HepG2 (cell line): ENCODE measurements around the gene UBE2M.

ENCODE experiments used
- FOXJ3 ChIP-seq: sonication (generic); formaldehyde crosslinking; IDR thresholded peaks from 2 replicates; pipeline ENCODE4 v1.4.0; 2020; ENCODE audit warnings: missing genetic modification reagents, mild to moderate bottlenecking, borderline replicate concordance
- ZNF572 ChIP-seq: sonication (generic); formaldehyde crosslinking; IDR thresholded peaks from 2 replicates; pipeline ENCODE4 v1.5.1; 2020; ENCODE audit warnings: mild to moderate bottlenecking, missing genetic modification reagents
- TF ChIP-seq, protein P1 (sequence below): sonication (generic); formaldehyde crosslinking; IDR thresholded peaks from 2 replicates; pipeline ENCODE4 v1.5.0; 2020; ENCODE audit warnings: mild to moderate bottlenecking, missing genetic modification reagents, moderate library complexity
- TF ChIP-seq, protein P2 (sequence below): sonication (generic); formaldehyde crosslinking; conservative IDR thresholded peaks from 2 replicates; pipeline ENCODE4 v1.4.0; 2020; ENCODE audit warnings: missing genetic modification reagents
- TF ChIP-seq, protein P3 (sequence below): IDR thresholded peaks from 2 replicates; pipeline ENCODE4 v1.6.1; 2016; ENCODE audit warnings: low read depth, missing genetic modification reagents, missing compliant biosample characterization

DNA sequence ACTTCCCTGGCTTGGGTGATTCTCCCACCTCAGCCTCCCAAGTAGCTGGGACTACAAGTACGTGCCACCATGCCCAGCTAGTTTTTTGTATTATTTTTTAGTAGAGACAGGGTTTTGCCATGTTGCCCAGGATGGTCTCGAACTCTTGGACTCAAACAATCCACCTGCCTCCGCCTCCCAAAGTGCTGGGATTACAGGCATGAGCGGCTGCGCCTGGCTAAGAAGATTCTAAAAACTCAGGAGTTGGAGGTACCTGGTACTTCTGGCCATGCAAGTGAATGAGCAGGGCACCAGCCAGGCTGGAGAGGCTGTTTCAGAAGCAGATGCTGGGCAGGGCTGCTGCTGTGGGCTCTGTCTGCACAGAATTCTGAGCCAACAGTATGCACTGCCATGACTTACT, 8.6 kb upstream of the UBE2M start:
- TF ChIP-seq, protein P1, sequence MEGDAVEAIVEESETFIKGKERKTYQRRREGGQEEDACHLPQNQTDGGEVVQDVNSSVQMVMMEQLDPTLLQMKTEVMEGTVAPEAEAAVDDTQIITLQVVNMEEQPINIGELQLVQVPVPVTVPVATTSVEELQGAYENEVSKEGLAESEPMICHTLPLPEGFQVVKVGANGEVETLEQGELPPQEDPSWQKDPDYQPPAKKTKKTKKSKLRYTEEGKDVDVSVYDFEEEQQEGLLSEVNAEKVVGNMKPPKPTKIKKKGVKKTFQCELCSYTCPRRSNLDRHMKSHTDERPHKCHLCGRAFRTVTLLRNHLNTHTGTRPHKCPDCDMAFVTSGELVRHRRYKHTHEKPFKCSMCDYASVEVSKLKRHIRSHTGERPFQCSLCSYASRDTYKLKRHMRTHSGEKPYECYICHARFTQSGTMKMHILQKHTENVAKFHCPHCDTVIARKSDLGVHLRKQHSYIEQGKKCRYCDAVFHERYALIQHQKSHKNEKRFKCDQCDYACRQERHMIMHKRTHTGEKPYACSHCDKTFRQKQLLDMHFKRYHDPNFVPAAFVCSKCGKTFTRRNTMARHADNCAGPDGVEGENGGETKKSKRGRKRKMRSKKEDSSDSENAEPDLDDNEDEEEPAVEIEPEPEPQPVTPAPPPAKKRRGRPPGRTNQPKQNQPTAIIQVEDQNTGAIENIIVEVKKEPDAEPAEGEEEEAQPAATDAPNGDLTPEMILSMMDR = no peak
- no peak for TF ChIP-seq ZNF572 (CRISPR knock-in tag)
- TF ChIP-seq FOXJ3 (CRISPR knock-in tag) = no peak
- TF ChIP-seq, protein P2, sequence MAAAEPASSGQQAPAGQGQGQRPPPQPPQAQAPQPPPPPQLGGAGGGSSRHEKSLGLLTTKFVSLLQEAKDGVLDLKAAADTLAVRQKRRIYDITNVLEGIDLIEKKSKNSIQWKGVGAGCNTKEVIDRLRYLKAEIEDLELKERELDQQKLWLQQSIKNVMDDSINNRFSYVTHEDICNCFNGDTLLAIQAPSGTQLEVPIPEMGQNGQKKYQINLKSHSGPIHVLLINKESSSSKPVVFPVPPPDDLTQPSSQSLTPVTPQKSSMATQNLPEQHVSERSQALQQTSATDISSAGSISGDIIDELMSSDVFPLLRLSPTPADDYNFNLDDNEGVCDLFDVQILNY (CRISPR knock-in tag) = no peak
- TF ChIP-seq, protein P3, sequence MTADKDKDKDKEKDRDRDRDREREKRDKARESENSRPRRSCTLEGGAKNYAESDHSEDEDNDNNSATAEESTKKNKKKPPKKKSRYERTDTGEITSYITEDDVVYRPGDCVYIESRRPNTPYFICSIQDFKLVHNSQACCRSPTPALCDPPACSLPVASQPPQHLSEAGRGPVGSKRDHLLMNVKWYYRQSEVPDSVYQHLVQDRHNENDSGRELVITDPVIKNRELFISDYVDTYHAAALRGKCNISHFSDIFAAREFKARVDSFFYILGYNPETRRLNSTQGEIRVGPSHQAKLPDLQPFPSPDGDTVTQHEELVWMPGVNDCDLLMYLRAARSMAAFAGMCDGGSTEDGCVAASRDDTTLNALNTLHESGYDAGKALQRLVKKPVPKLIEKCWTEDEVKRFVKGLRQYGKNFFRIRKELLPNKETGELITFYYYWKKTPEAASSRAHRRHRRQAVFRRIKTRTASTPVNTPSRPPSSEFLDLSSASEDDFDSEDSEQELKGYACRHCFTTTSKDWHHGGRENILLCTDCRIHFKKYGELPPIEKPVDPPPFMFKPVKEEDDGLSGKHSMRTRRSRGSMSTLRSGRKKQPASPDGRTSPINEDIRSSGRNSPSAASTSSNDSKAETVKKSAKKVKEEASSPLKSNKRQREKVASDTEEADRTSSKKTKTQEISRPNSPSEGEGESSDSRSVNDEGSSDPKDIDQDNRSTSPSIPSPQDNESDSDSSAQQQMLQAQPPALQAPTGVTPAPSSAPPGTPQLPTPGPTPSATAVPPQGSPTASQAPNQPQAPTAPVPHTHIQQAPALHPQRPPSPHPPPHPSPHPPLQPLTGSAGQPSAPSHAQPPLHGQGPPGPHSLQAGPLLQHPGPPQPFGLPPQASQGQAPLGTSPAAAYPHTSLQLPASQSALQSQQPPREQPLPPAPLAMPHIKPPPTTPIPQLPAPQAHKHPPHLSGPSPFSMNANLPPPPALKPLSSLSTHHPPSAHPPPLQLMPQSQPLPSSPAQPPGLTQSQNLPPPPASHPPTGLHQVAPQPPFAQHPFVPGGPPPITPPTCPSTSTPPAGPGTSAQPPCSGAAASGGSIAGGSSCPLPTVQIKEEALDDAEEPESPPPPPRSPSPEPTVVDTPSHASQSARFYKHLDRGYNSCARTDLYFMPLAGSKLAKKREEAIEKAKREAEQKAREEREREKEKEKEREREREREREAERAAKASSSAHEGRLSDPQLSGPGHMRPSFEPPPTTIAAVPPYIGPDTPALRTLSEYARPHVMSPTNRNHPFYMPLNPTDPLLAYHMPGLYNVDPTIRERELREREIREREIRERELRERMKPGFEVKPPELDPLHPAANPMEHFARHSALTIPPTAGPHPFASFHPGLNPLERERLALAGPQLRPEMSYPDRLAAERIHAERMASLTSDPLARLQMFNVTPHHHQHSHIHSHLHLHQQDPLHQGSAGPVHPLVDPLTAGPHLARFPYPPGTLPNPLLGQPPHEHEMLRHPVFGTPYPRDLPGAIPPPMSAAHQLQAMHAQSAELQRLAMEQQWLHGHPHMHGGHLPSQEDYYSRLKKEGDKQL = no peak
